Astrocyte (in vitro differentiated cells and primary cell): ENCODE results near the gene ERC1. TPM values are rescaled to one million over a fixed set of nuclear protein-coding genes. Genes with fewer than 3 reads are reported as not detected.
A peak's percentile ranks its signal among the peaks of the same experiment; 100 is the strongest.

Source experiments
- DNase-seq: peaks from one replicate; pipeline ENCODE4 v3.0.0-alpha.2; 2010; ENCODE audit warnings: low read depth
- FAIRE-seq: peaks from 2 replicates; lab custom pipeline; 2011; peaks lifted over from hg19 to GRCh38; lab: Jason Lieb, UNC
- H2AFZ ChIP-seq: 2 replicates; pipeline ENCODE4 v1.6.0; 2012; ENCODE audit warnings: low read depth, low read length, inconsistent platforms
- H3K27ac ChIP-seq: 2 replicates; pipeline ENCODE4 v1.5.1; 2011; ENCODE audit warnings: low read depth, low read length, inconsistent platforms
- H3K27me3 ChIP-seq: 2 replicates; pipeline ENCODE4 v1.6.0; 2011; ENCODE audit warnings: low read length, inconsistent platforms; ENCODE audit not compliant: insufficient read depth
- H3K36me3 ChIP-seq: 2 replicates; pipeline ENCODE4 v1.5.1; 2011; ENCODE audit warnings: low read length, inconsistent platforms; ENCODE audit not compliant: insufficient read depth
- H3K4me1 ChIP-seq: 2 replicates; pipeline ENCODE4 v1.5.1; 2011; ENCODE audit warnings: low read length, inconsistent platforms; ENCODE audit not compliant: insufficient read depth
- H3K4me2 ChIP-seq: 2 replicates; pipeline ENCODE4 v1.6.0; 2012; ENCODE audit warnings: low read length, inconsistent platforms
- H3K4me3 ChIP-seq: 2 replicates; pipeline ENCODE4 v1.5.1; 2011; ENCODE audit warnings: low read depth, mild to moderate bottlenecking, low read length, inconsistent platforms; ENCODE audit not compliant: insufficient read depth
- H3K79me2 ChIP-seq: 2 replicates; pipeline ENCODE4 v1.6.0; 2012; ENCODE audit warnings: mild to moderate bottlenecking, low read length, inconsistent platforms; ENCODE audit not compliant: insufficient read depth
- H3K9ac ChIP-seq: 2 replicates; pipeline ENCODE4 v1.6.0; 2012; ENCODE audit warnings: mild to moderate bottlenecking, low read length, inconsistent platforms
- H3K9me3 ChIP-seq: 2 replicates; pipeline ENCODE4 v1.5.1; 2012; ENCODE audit warnings: low read depth, mild to moderate bottlenecking, low read length, inconsistent platforms; ENCODE audit not compliant: insufficient read depth
- H4K20me1 ChIP-seq: 2 replicates; pipeline ENCODE4 v1.6.0; 2012; ENCODE audit warnings: low read length, inconsistent platforms; ENCODE audit not compliant: insufficient read depth
- H3K27ac Mint-ChIP-seq: one replicate; pipeline ENCODE4 v1.8.0; 2021; ENCODE audit warnings: mild to moderate bottlenecking, mixed read lengths; ENCODE audit not compliant: unreplicated experiment
- H3K27me3 Mint-ChIP-seq: one replicate; pipeline ENCODE4 v1.8.0; 2021; ENCODE audit warnings: low read depth, mixed read lengths; ENCODE audit not compliant: unreplicated experiment
- H3K36me3 Mint-ChIP-seq: one replicate; pipeline ENCODE4 v1.8.0; 2021; ENCODE audit warnings: low read depth, mixed read lengths; ENCODE audit not compliant: unreplicated experiment
- H3K4me1 Mint-ChIP-seq: one replicate; pipeline ENCODE4 v1.8.0; 2021; ENCODE audit warnings: low read depth, mixed read lengths; ENCODE audit not compliant: unreplicated experiment
- H3K4me3 Mint-ChIP-seq: one replicate; pipeline ENCODE4 v1.8.0; 2021; ENCODE audit warnings: mild to moderate bottlenecking, moderate library complexity, mixed read lengths; ENCODE audit not compliant: unreplicated experiment
- H3K9me3 Mint-ChIP-seq: one replicate; pipeline ENCODE4 v1.8.0; 2021; ENCODE audit warnings: mild to moderate bottlenecking, mixed read lengths; ENCODE audit not compliant: unreplicated experiment
- EZH2 ChIP-seq: IDR thresholded peaks from 2 replicates; pipeline ENCODE4 v1.6.1; 2012; ENCODE audit warnings: mild to moderate bottlenecking, low read length, inconsistent platforms; ENCODE audit not compliant: insufficient read depth
- total RNA-seq: library from RNA; stranded (reverse); gene quantifications from 2 replicates; pipeline ENCODE4 v1.2.1, GENCODE V29; 2021
- TF ChIP-seq, protein P1 (sequence below): IDR thresholded peaks from 2 replicates; pipeline ENCODE4 v1.5.1; 2011; ENCODE audit warnings: low read depth, mild to moderate bottlenecking, inconsistent platforms, low read length, moderate library complexity; ENCODE audit not compliant: insufficient read depth

Gene ERC1
- total RNA-seq, 1 donor from 2014 or later: 67.1 TPM

DNA sequence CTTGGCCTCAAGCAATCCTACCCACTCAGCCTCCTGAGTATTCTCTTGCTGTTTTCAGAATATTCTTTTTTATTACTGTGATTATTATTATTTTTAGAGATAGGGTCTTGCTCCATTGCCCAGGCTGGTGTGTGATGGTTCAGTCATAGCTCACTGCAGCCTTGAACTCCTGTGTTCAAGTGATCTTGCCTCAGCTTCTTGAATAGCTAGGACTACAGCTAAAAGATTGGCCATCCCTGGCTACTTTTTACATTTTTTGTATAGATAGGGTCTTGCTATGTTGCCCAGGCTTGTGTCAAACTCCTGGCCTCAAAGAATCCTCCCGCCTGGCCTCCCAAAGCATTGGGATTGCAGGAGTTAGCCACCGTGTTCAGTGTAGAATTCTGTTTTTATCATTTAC is 73.3 kb downstream of the ERC1 start:
- H3K4me3 ChIP-seq: no peak overlapping the region
- no peaks in the 10 kb centered on the region for H3K27me3 ChIP-seq
- H3K79me2 ChIP-seq: peaks cover 31% of the 10 kb centered on the region
- no peaks in the 10 kb centered on the region for H3K4me1 ChIP-seq
- H3K36me3 Mint-ChIP-seq: peaks cover 21% of the 10 kb centered on the region
- no peak overlapping the region for H2AFZ ChIP-seq
- peaks cover 18% of the 10 kb centered on the region for H3K9me3 Mint-ChIP-seq
- no peaks in the 10 kb centered on the region for H3K27me3 Mint-ChIP-seq
- no peak overlapping the region for H3K27ac Mint-ChIP-seq
- DNase-seq (no peak), FAIRE-seq (no peak)
- H3K4me3 Mint-ChIP-seq: no peak overlapping the region
- no peak overlapping the region for H3K4me2 ChIP-seq
- H3K36me3 ChIP-seq: no peaks in the 10 kb centered on the region
- TF ChIP-seq, protein P1, sequence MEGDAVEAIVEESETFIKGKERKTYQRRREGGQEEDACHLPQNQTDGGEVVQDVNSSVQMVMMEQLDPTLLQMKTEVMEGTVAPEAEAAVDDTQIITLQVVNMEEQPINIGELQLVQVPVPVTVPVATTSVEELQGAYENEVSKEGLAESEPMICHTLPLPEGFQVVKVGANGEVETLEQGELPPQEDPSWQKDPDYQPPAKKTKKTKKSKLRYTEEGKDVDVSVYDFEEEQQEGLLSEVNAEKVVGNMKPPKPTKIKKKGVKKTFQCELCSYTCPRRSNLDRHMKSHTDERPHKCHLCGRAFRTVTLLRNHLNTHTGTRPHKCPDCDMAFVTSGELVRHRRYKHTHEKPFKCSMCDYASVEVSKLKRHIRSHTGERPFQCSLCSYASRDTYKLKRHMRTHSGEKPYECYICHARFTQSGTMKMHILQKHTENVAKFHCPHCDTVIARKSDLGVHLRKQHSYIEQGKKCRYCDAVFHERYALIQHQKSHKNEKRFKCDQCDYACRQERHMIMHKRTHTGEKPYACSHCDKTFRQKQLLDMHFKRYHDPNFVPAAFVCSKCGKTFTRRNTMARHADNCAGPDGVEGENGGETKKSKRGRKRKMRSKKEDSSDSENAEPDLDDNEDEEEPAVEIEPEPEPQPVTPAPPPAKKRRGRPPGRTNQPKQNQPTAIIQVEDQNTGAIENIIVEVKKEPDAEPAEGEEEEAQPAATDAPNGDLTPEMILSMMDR: no peak
- TF ChIP-seq EZH2: no peak
- H3K9me3 ChIP-seq: peaks cover 8% of the 10 kb centered on the region
- peaks cover 6% of the 10 kb centered on the region for H4K20me1 ChIP-seq
- H3K27ac ChIP-seq: no peak overlapping the region
- peaks cover 1% of the 10 kb centered on the region for H3K4me1 Mint-ChIP-seq
- no peak overlapping the region for H3K9ac ChIP-seq

DNA sequence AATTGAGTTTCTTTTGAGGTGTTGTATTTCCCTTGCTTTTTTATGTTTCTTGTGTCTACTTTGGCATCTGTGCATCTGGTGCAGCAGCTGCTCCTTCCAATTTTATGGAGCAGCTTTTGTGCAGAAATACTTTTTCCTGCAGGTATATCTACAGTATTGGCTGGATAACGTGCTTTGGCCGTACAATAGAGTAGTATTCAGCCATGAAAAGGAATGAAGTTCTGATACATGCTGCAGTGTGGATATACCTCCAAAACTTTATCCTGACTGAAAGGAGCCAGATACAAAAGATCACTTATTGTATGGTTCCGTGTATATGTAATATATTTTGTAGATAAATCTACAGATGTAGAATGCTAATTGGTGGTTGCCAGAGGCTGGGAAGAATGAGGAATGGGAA is 74.6 kb downstream of the ERC1 start:
- Mint-ChIP-seq H3K9me3 (peaks cover 14% of the 10 kb centered on the region), H3K27ac (no peak overlapping the region), H3K36me3 (peaks cover 15% of the 10 kb centered on the region), H3K4me3 (no peak overlapping the region), H3K4me1 (peaks cover 1% of the 10 kb centered on the region), H3K27me3 (no peaks in the 10 kb centered on the region)
- no peaks in the 10 kb centered on the region for H3K27me3 ChIP-seq
- no peak overlapping the region for H3K27ac ChIP-seq
- peaks cover 26% of the 10 kb centered on the region for H3K79me2 ChIP-seq
- no peaks in the 10 kb centered on the region for H3K36me3 ChIP-seq
- no peak overlapping the region for H2AFZ ChIP-seq
- no peak overlapping the region for H3K4me2 ChIP-seq
- DNase-seq (no peak), FAIRE-seq (no peak)
- peaks cover 4% of the 10 kb centered on the region for H3K9me3 ChIP-seq
- H3K4me3 ChIP-seq: no peak overlapping the region
- TF ChIP-seq, protein P1: no peak
- TF ChIP-seq EZH2: no peak
- no peaks in the 10 kb centered on the region for H3K4me1 ChIP-seq
- no peak overlapping the region for H3K9ac ChIP-seq
- H4K20me1 ChIP-seq: peaks cover 5% of the 10 kb centered on the region

DNA sequence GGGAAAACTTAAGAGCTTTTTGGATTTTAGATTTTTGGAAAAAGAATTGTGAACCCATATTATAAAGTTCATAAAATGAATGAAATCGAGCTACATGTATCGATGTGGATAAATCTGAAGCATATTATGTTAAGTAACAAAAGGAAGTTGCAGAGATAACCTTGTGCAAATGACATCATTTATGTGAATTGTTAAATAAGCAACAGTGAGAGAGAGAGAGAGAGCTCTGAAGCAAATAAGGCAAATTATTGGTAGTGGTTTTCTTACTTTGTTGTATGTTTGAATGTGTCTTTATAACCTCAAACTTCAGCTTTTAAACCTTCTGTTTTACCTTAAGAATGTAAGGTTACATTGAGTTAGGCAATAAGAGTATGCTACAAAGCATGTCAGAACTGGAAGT is 78.8 kb downstream of the ERC1 start:
- Histone ChIP-seq H3K4me3 (no peak overlapping the region), H3K27me3 (no peaks in the 10 kb centered on the region), H3K27ac (no peak overlapping the region), H3K36me3 (no peaks in the 10 kb centered on the region), H2AFZ (no peak overlapping the region), H3K9me3 (no peaks in the 10 kb centered on the region), H4K20me1 (peaks cover 15% of the 10 kb centered on the region), H3K79me2 (peaks cover 5% of the 10 kb centered on the region), H3K4me1 (no peaks in the 10 kb centered on the region), H3K4me2 (no peak overlapping the region), H3K9ac (no peak overlapping the region)
- TF ChIP-seq EZH2: no peak
- TF ChIP-seq, protein P1: no peak
- Mint-ChIP-seq H3K4me1 (peaks cover 1% of the 10 kb centered on the region), H3K27ac (no peak overlapping the region), H3K9me3 (no peaks in the 10 kb centered on the region), H3K4me3 (no peak overlapping the region), H3K36me3 (peaks cover 8% of the 10 kb centered on the region), H3K27me3 (no peaks in the 10 kb centered on the region)
- FAIRE-seq (peak; percentile 34), DNase-seq (no peak)
